Measurements from ENCODE around the gene DEPDC4.

The DEPDC4 gene

DNA sequence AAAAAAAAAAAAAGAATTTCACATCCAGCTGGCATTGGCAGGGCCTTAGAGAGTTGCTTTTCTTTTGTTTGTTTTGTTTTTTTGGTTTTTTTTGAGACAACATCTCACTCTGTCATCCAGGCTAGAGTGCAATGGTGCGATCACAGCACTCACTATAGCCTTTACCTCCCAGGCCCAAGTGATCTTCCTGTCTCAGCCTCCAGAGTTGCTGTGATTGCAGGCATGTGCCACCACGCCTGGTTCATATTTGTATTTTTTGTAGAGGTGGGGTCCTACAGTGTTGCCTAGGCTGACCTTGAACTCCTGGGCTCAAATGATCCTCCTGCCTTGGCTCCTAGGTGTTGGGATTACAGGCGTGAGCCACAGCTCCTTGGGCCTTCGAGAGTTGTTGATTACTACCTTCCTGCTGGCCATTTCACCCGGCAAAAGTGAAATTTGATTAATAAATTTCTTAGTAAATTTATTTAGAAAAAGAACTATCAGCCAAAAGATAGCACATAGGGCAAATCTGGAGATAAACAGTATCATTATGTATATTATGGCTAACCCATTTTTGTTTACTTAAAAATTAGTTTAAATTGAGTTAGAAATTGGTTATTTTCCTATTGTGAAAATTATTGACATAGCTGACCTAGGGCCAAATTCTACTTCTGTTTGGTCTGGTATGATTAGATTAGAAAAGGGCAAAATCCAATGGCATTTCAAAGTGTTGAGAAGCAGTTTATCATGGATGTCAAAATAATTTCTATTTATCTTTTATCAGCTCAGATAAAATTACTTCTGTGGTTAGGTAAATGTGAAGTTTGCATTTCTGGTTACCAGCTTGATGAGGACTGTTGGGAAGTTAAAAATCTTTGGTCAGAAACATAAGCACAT is 53.6 kb downstream of the DEPDC4 start:
- no peak for DNase-seq (ENCODE audit: low read depth)

DNA sequence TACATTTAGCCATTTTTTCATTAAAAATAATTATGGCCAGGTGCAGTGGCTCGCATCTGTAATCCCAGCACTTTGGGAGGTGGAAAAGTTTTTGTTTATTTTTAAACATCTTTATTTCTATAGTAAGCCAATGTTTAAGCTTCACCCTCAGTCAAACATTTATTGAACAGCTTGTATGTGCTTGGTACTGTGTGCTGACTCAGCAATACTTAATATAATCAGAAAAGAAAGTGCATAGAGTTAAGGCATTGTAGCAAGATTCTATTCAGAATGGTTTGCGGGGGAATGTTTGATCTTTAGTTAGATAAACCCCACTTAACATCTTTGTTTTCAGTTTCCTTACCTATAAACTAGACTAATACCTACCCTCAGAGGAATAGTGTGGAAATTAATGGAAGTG is 55.2 kb downstream of the DEPDC4 start:
- no peak for DNase-seq (ENCODE audit: low read depth)

DNA sequence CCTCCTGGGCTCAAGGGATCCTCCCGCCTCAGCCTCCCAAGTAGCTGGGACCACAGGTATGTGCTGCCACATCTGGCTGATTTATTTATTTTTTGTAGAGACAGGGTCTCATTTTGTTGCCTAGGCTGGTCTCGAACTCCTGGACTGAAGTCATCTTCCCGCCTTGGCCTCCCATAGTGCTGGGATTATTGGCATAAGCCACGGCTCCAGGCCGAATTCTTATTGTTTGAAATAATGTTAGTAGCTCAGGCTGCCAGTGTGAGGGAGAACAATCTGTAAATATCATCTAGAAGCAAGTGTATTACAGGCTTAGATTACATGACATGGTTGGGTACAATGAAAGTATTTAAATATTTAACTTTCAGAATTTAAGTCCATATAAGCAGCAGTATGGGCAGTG is 58.0 kb downstream of the DEPDC4 start:
- no peak for DNase-seq (ENCODE audit: low read depth)

DNA sequence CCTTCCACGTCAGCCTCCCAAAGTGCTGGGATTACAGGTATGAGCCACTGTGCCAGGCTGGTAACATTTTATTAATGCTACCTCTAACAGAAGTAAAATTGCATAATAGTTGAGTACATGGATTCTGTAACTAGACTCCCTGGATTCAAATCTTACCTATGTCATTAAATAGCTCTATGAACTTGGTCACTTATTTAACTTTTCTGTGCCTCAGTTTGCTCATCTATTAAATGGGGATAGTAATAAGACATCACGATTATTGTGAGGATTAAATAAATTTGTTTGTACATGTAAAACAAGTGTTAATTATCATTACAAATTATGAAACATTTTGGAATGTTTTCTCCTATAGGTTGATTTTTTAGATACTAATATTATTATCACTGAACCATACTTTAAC is 59.6 kb downstream of the DEPDC4 start:
- DNase-seq (ENCODE audit: low read depth), result no peak

DNA sequence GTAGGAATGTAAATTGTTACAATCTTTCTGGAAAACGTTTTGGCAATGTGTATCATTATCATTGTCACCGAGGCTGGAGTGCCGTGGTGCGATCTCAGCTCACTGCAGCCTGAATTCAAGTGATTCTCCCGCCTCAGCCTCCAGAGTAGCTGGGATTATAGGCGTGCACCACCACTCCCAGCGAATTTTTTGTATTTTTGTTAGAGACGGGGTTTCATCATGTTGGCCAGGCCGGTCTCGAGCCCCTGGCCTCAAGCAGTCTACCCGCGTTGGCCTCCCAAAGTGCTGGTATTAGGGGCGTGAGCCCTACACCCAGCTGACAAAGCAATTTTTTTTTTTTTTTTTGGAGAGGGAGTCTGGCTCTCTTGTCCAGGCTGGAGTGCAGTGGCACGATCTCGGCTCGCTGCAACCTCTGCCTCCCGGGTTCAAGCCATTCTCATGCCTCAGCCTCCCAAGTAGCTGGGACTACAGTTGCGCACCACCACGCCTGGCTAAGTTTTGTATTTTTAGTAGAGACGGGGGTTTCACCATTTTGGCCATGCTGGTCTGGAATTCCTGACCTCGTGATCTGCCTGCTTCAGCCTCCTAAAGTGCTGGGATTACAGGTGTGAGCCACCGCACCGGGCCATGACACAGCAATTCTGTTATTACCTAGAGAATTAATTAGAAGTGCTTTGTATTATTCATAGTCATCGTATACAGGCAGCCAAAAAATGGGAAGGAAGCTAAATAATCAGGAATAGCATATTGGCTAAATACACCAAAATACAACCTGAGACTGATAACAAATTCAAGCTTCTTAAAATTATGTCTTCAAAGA is 65.1 kb downstream of the DEPDC4 start:
- DNase-seq (ENCODE audit: low read depth), result no peak

DNA sequence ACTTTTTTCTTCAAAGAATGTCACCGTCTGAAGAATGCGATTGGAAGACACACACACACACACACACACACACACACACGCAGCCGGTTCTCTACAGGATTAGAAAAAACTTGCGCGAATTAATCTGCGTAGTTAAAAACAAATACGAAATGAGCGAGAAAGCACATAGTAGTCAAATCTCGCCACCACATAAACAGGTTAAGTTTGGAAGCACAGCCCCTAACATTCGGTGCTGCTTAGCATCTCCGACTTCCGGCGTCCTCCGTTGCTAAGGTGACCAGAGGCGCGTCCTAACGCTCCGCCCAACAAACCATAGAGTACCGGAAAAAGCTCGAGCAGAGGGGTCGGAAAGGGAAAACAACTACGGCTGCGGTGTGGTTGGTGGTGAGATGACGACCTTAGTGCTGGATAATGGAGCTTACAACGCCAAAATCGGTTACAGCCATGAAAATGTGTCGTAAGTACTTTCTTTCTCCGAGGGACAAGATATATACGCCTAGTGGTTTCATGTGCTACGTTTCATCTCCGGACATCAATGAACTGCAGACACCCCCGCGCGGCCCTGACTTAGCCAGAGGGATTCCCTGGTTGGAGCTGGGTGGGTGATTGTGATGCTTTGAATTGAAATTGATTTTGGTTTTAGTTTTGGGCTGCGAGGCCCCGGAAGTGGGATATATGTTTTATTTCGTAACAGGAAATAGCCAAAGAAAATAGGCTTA is 66.3 kb downstream of the DEPDC4 start, which contains the start of gene ACTR6:
TSS of gene ACTR6 (plus strand) at position 353 of the 719 bp plus-strand sequence. CDS start at position 390, 37 bp downstream.
- peak; percentile 83 for DNase-seq (ENCODE audit: low read depth)

DNA sequence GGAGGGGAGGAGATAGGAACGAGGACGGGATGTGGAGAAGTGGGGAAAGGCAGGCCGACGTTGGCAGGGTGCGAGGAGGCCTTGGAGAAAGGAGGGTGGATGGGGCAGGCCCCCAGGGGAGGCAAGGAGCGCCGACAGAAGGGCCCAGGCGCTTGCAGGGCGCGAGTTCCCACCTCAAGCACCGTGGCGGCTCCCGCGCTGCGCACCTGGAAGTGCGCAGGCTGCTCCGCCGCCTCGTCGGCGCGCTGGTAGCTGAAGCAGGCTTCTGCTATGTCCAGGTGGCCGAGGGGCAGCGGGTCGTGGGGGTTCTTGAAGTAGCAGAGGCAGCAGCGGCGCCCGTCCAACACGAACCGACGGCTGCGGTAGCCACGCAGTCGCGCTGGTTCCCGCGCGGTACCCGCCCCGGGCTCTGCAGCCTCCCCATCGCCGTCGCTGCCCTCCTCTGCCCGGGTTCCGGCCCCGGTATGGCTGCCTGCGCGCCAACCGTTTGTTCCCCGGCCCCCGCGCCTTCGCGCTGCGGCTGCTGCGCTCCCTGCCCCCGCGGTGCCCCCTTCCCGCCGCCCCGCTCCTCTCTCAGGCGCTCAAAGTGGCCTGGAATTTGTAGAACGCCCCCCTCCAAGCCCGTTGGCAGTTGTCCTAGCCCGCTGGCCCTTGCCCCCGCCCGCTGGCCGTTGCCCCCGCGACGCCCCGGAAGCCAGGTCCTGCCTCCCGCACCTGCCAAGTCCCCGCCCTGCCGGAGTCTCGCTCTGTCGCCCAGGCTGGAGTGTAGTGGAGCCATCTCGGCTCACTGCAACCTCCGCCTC is 67.3 kb downstream of the DEPDC4 start:
- DNase-seq (ENCODE audit: low read depth), result no peak

DNA sequence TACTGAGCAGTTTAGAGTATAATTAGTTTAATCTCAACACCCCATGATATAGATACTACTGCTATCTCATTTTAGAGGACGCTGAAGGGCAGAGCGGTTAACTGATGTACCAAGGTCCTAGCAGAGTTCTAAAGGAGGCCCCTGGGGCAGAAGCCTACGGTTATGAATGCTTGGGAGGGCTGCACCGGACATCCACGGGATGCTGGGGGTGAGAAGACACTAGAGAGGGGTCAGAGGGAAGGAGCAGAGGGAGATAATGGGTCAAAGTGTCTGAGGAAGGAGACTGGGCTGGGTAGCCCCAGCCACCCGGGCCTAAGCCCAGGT is 67.9 kb downstream of the DEPDC4 start:
- no peak for DNase-seq (ENCODE audit: low read depth)

DNA sequence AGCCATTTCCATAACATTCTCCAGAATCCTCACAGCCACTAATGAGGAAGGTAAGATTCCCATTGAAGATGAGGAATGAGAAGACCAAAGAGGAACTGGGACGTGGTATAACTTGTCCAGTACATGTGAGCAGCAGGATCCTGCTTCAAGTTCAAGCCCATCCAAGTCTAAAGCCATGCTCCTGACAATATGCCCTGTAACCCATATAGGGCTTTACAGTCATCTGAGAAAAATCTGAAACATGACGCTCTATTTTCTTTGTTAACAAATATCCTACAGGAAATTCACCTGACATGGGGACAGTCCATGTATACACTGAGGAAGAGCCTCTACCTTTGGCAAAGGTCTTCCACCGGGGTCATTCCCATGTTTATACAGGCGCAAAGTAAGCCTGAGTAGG is 69.4 kb downstream of the DEPDC4 start:
- no peak for DNase-seq (ENCODE audit: low read depth)

DNA sequence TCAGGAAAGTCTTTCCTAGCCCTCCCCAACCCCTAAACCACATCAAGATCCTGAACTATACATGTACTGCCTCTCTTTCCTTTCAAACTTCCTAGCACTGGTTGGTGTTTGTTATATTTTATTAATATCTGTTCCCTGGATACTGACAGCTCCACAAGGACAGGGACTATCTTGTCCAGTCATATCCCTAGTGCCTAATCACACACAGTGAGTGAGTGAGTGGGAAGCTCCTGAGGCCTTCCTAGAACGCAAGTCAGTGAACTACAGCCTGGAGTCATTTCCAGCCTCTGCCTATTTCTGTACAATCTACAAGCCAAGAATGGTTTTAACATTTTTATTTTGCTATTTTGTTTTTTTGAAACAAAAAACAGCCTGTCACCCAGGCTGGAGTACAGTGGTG is 73.8 kb downstream of the DEPDC4 start:
- no peak for DNase-seq (ENCODE audit: low read depth)
